ENCODE results near the gene BATF.

BATF gene

GRCh38 chr14:75499084-75499875 is 23.0 kb upstream of the BATF start:
- no peak for DNase-seq (ENCODE audit: low read depth in 2 of 2)

- no peak for DNase-seq (ENCODE audit: low read depth in 2 of 2)
Measured at GRCh38 chr14:75501080-75501479, 21.2 kb upstream of the BATF start.

GRCh38 chr14:75504411-75504810 is 17.9 kb upstream of the BATF start:
- DNase-seq (ENCODE audit: low read depth in 2 of 2), result no peak

GRCh38 chr14:75506930-75507329 is 15.3 kb upstream of the BATF start:
- no peak for DNase-seq (ENCODE audit: low read depth in 2 of 2)

GRCh38 chr14:75510547-75510946 is 11.7 kb upstream of the BATF start:
- no peak for DNase-seq (ENCODE audit: low read depth in 2 of 2)

- DNase-seq (ENCODE audit: low read depth in 2 of 2), result no peak
Measured at GRCh38 chr14:75511201-75511600, 11.1 kb upstream of the BATF start.

GRCh38 chr14:75513911-75514672 is 8.2 kb upstream of the BATF start:
- no peak for DNase-seq (ENCODE audit: low read depth in 2 of 2)

- DNase-seq (ENCODE audit: low read depth in 2 of 2), result no peak
Measured at GRCh38 chr14:75514673-75515628, 7.3 kb upstream of the BATF start.

- DNase-seq (ENCODE audit: low read depth in 2 of 2), result no peak
Measured at GRCh38 chr14:75515629-75515996, 6.7 kb upstream of the BATF start.

GRCh38 chr14:75518625-75519024 is 3.6 kb upstream of the BATF start:
- no peak for DNase-seq (ENCODE audit: low read depth in 2 of 2)

GRCh38 chr14:75519394-75519793 is 2.9 kb upstream of the BATF start:
- no peak for DNase-seq (ENCODE audit: low read depth in 2 of 2)

GRCh38 chr14:75519826-75520728 is 2.2 kb upstream of the BATF start:
- no peak for DNase-seq (ENCODE audit: low read depth in 2 of 2)

- no peak for DNase-seq (ENCODE audit: low read depth in 2 of 2)
Measured at GRCh38 chr14:75520852-75521251, 1.4 kb upstream of the BATF start.

- no peak for DNase-seq (ENCODE audit: low read depth in 2 of 2)
Measured at GRCh38 chr14:75521415-75522199, 662 bp upstream of the BATF start.

GRCh38 chr14:75522983-75523318 is 682 bp downstream of the BATF start:
- no peak for DNase-seq (ENCODE audit: low read depth in 2 of 2)

GRCh38 chr14:75523771-75524171 is 1.5 kb downstream of the BATF start:
- no peak for DNase-seq (ENCODE audit: low read depth in 2 of 2)

GRCh38 chr14:75525969-75526368 is 3.7 kb downstream of the BATF start:
- DNase-seq (ENCODE audit: low read depth in 2 of 2), result no peak

GRCh38 chr14:75527449-75528163 is 5.3 kb downstream of the BATF start:
- no peak for DNase-seq (ENCODE audit: low read depth in 2 of 2)

- no peak for DNase-seq (ENCODE audit: low read depth in 2 of 2)
Measured at GRCh38 chr14:75531256-75531655, 9.0 kb downstream of the BATF start.

All from fibroblast of skin of left biceps (primary cell).